HL-60 (cell line): Measurements from ENCODE around the gene KLHL40.

Source experiments
- DNase-seq, 2 experiments: peaks; one replicate each; pipeline ENCODE4 v3.0.0-alpha.2; 2010 to 2020; ENCODE audit warnings: low read depth in 1 of 2, low spot score in 1 of 2
- H3K27ac ChIP-seq: fragments of 250-450 bp; sonication (Bioruptor Pico); replicated peaks from 2 replicates; pipeline ENCODE4 v1.5.1; 2020; ENCODE audit warnings: mild to moderate bottlenecking, moderate library complexity
- H3K27me3 ChIP-seq: fragments of 250-450 bp; sonication (Bioruptor Pico); 2 replicates; pipeline ENCODE4 v1.5.1; 2021; ENCODE audit warnings: mild to moderate bottlenecking, moderate library complexity; ENCODE audit not compliant: insufficient read depth, poor library complexity, severe bottlenecking
- H3K4me3 ChIP-seq: replicated peaks from 2 replicates; pipeline ENCODE4 v1.5.1; 2011; ENCODE audit warnings: mild to moderate bottlenecking, control low read depth, low read length; ENCODE audit not compliant: insufficient read depth
- GABPA ChIP-seq: IDR thresholded peaks from 2 replicates; pipeline ENCODE4 v1.6.1; 2012; ENCODE audit warnings: low read depth
- POLR2AphosphoS5 ChIP-seq: IDR thresholded peaks from 2 replicates; pipeline ENCODE4 v1.6.1; 2012; ENCODE audit warnings: low read depth
- SPI1 ChIP-seq: IDR thresholded peaks from 2 replicates; pipeline ENCODE4 v1.6.1; 2012; ENCODE audit warnings: low read depth, mild to moderate bottlenecking, borderline replicate concordance
- TF ChIP-seq, protein P1 (sequence below): IDR thresholded peaks from 2 replicates; pipeline ENCODE4 v1.6.1; 2012; ENCODE audit warnings: low read depth; ENCODE audit not compliant: insufficient replicate concordance
- TF ChIP-seq, protein P2 (sequence below): IDR thresholded peaks from one replicate; pipeline ENCODE4 v1.5.1; 2011; ENCODE audit warnings: low read length, control low read depth, inconsistent platforms; ENCODE audit not compliant: insufficient read depth

Gene KLHL40

GRCh38 chr3:42673082-42673481, 12.3 kb upstream of the KLHL40 start:
- no peak overlapping the region for H3K27ac ChIP-seq
- H3K27me3 ChIP-seq: no peaks in the 10 kb centered on the region
- DNase-seq: no peak
- TF ChIP-seq, protein P1, sequence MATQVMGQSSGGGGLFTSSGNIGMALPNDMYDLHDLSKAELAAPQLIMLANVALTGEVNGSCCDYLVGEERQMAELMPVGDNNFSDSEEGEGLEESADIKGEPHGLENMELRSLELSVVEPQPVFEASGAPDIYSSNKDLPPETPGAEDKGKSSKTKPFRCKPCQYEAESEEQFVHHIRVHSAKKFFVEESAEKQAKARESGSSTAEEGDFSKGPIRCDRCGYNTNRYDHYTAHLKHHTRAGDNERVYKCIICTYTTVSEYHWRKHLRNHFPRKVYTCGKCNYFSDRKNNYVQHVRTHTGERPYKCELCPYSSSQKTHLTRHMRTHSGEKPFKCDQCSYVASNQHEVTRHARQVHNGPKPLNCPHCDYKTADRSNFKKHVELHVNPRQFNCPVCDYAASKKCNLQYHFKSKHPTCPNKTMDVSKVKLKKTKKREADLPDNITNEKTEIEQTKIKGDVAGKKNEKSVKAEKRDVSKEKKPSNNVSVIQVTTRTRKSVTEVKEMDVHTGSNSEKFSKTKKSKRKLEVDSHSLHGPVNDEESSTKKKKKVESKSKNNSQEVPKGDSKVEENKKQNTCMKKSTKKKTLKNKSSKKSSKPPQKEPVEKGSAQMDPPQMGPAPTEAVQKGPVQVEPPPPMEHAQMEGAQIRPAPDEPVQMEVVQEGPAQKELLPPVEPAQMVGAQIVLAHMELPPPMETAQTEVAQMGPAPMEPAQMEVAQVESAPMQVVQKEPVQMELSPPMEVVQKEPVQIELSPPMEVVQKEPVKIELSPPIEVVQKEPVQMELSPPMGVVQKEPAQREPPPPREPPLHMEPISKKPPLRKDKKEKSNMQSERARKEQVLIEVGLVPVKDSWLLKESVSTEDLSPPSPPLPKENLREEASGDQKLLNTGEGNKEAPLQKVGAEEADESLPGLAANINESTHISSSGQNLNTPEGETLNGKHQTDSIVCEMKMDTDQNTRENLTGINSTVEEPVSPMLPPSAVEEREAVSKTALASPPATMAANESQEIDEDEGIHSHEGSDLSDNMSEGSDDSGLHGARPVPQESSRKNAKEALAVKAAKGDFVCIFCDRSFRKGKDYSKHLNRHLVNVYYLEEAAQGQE: no peak
- TF ChIP-seq SPI1 (no peak), POLR2AphosphoS5 (no peak), GABPA (no peak)
- TF ChIP-seq, protein P2, sequence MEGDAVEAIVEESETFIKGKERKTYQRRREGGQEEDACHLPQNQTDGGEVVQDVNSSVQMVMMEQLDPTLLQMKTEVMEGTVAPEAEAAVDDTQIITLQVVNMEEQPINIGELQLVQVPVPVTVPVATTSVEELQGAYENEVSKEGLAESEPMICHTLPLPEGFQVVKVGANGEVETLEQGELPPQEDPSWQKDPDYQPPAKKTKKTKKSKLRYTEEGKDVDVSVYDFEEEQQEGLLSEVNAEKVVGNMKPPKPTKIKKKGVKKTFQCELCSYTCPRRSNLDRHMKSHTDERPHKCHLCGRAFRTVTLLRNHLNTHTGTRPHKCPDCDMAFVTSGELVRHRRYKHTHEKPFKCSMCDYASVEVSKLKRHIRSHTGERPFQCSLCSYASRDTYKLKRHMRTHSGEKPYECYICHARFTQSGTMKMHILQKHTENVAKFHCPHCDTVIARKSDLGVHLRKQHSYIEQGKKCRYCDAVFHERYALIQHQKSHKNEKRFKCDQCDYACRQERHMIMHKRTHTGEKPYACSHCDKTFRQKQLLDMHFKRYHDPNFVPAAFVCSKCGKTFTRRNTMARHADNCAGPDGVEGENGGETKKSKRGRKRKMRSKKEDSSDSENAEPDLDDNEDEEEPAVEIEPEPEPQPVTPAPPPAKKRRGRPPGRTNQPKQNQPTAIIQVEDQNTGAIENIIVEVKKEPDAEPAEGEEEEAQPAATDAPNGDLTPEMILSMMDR: no peak
- H3K4me3 ChIP-seq: no peak overlapping the region

- no peak for TF ChIP-seq SPI1
- TF ChIP-seq POLR2AphosphoS5: no peak
- TF ChIP-seq, protein P2: no peak
- TF ChIP-seq, protein P1: no peak
- TF ChIP-seq GABPA: no peak
- no peak for DNase-seq
- no peaks in the 10 kb centered on the region for H3K27me3 ChIP-seq
- H3K27ac ChIP-seq: no peak overlapping the region
- no peak overlapping the region for H3K4me3 ChIP-seq
Observed at GRCh38 chr3:42674146-42674545, 11.2 kb upstream of the KLHL40 start.

DNA sequence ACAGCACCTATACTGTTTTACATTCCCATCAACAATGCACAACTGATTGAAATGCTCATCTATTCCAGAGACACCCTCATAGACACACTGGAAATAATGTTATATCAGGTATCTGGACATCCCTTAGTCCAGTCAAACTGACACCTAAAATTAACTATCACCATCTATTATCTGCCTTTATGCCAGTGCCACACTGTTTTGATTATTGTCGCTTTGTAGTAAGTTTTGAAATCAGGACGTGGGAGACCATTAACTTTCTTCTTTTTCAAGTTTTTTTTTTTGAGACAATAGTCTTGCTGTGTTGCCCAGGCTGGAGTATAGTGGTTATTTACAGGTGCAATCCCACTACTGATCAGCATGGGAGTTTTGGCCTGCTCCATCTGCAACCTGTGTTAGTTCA, 9.4 kb upstream of the KLHL40 start:
- Histone ChIP-seq H3K27ac (no peak overlapping the region), H3K27me3 (no peaks in the 10 kb centered on the region), H3K4me3 (no peak overlapping the region)
- TF ChIP-seq, protein P2: no peak
- no peak for TF ChIP-seq POLR2AphosphoS5
- no peak for DNase-seq

DNA sequence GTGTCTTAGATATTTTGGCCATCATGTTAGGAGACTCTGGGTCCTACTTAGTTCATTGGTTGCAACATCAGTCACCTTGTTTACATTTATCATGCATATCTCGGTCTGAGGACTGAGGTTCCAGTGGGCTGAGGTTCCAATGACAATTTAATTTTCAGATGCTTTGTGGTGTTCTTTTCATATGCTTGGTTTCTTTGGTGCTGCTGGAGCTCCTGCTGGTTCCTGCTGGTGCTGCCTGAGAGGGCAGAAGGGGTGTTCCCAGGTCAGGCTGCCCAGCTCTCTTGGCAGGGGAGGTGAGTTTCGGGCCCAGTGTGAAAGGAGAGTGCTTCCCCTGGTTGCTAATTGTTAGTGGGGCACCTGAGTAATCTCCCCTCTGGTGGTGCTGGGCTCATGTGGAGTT, 6.9 kb upstream of the KLHL40 start:
- no peaks in the 10 kb centered on the region for H3K27me3 ChIP-seq
- H3K4me3 ChIP-seq: no peak overlapping the region
- no peak overlapping the region for H3K27ac ChIP-seq
- no peak for DNase-seq
- TF ChIP-seq POLR2AphosphoS5: no peak
- no peak for TF ChIP-seq GABPA
- TF ChIP-seq SPI1: no peak
- TF ChIP-seq, protein P1: no peak
- TF ChIP-seq, protein P2: no peak
